Esophagus muscularis mucosa (tissue), 4 donors: ENCODE results near the gene PNPLA3. TPM values are rescaled to one million over a fixed set of nuclear protein-coding genes. Genes with fewer than 3 reads are reported as not detected.

Experiments used
- DNase-seq: peaks from one replicate; pipeline ENCODE4 v3.0.0-alpha.2; 2017; ENCODE audit errors: extremely low spot score
- H3K27ac ChIP-seq, 4 donors: fragments of 200-600 bp; sonication (generic); replicated peaks in 1 of 4; 1 replicate in 3 of 4; 2 replicates in 1 of 4; pipeline ENCODE4 v1.5.1; 2016 to 2019; ENCODE audit warnings: mild to moderate bottlenecking in 1 of 4
- H3K27me3 ChIP-seq, 4 donors: fragments of 200-600 bp; sonication (generic); one replicate each; pipeline versions ENCODE4 v1.5.1 to v1.6.0; 2016 to 2019
- H3K36me3 ChIP-seq, 4 donors: fragments of 200-600 bp; sonication (generic); one replicate each; pipeline ENCODE4 v1.5.1; 2016 to 2019
- H3K4me1 ChIP-seq, 4 donors: fragments of 200-600 bp; sonication (generic); one replicate each; pipeline ENCODE4 v1.5.1; 2016 to 2019
- H3K4me3 ChIP-seq, 4 donors: fragments of 200-600 bp; sonication (generic); 1 replicate in 2 of 4; 2 replicates in 2 of 4; pipeline ENCODE4 v1.5.1; 2016 to 2019; ENCODE audit warnings: mild to moderate bottlenecking in 4 of 4, moderate library complexity in 1 of 4
- H3K9me3 ChIP-seq, 4 donors: fragments of 200-600 bp; sonication (generic); 1 replicate in 3 of 4; 2 replicates in 1 of 4; pipeline ENCODE4 v1.5.1; 2016 to 2019
- CTCF ChIP-seq, 3 experiments: fragments of 200-600 bp in 2 of 3; fragments of 450-650 bp in 1 of 3; sonication (generic) in 2 of 3; IDR thresholded peaks; one replicate each; pipeline ENCODE4 v1.5.1; 2017 to 2019; ENCODE audit warnings: antibody characterized with exemption in 3 of 3, mild to moderate bottlenecking in 2 of 3, moderate library complexity in 1 of 3
- EP300 ChIP-seq: sonication (generic); formaldehyde crosslinking; IDR thresholded peaks from one replicate; pipeline ENCODE4 v1.6.1; 2017; ENCODE audit warnings: antibody characterized with exemption
- POLR2A ChIP-seq: fragments of 450-650 bp; IDR thresholded peaks from one replicate; pipeline ENCODE4 v1.6.1; 2017; ENCODE audit warnings: antibody characterized with exemption, moderate library complexity, mild to moderate bottlenecking, low read depth
- POLR2AphosphoS5 ChIP-seq, 2 donors: sonication (generic); formaldehyde crosslinking; IDR thresholded peaks; one replicate each; pipeline ENCODE4 v1.6.1; 2017; ENCODE audit warnings: antibody characterized with exemption in 2 of 2
- WGBS: methylation state at CpG from one replicate; pipeline ENCODE4 v1.1.5; 2018; 5-methylcytosine and 5-hydroxymethylcytosine counted together
- intact Hi-C: fragments of 100-400 bp; cut with DNase I; formaldehyde crosslinking; loops from one replicate; pipeline ENCODE4 v1.15.1; 2023
- total RNA-seq, 4 donors: library from RNA; depleted of rRNA; stranded (reverse); fragments of >200 nt; gene quantifications; one replicate each; pipeline versions ENCODE4 v1.1.0 to v1.2.1, GENCODE V29; 2016

PNPLA3 gene
- total RNA-seq, 4 donors from 2014 or later, result 0.39 TPM; not detected in 3

- H3K27me3 ChIP-seq, result no peaks in the 10 kb centered on the region
- H3K4me3 ChIP-seq, result no peak overlapping the region
- no peaks in the 10 kb centered on the region for H3K9me3 ChIP-seq
- TF ChIP-seq EP300 (no peak), POLR2AphosphoS5 (IDR thresholded peaks at IDR 0.05) (no peak), POLR2A (no peak), CTCF (IDR thresholded peaks at IDR 0.05) (no peak)
- peaks cover 0 to 18% (median 2%) of the 10 kb centered on the region in 4 donors for H3K4me1 ChIP-seq
- peaks cover 63 to 89% (median 84%) of the 10 kb centered on the region in 4 donors for H3K36me3 ChIP-seq
- H3K27ac ChIP-seq, result no peak overlapping the region
- no peak for DNase-seq
- intact Hi-C loops, result loop anchor here (10.0 kb wide), 2 partner anchors 163 to 343 kb away; no protein-coding TSS in a partner anchor
- WGBS, result 90% methylated on average over 11 of the region's 11 CpGs
Measured at GRCh38 chr22:43991316-43992020, 67.9 kb downstream of the PNPLA3 start.

- intact Hi-C loops, result loop anchor here (10.0 kb wide), 2 partner anchors 162 to 342 kb away; no protein-coding TSS in a partner anchor
- TF ChIP-seq EP300 (no peak), POLR2A (no peak)
- Histone ChIP-seq H3K4me3 (no peak overlapping the region), H3K4me1 (peaks cover 0 to 18% (median 2%) of the 10 kb centered on the region in 4 donors), H3K36me3 (peaks cover 69 to 90% (median 83%) of the 10 kb centered on the region in 4 donors), H3K9me3 (no peaks in the 10 kb centered on the region), H3K27ac (no peak overlapping the region), H3K27me3 (no peaks in the 10 kb centered on the region)
- no peak for DNase-seq
- WGBS, result 80% methylated on average over 14 of the region's 16 CpGs
Measured at GRCh38 chr22:43992331-43992821, 68.8 kb downstream of the PNPLA3 start.

GRCh38 chr22:43993072-43993760 is 69.6 kb downstream of the PNPLA3 start:
- H3K4me3 ChIP-seq, result no peak overlapping the region
- H3K9me3 ChIP-seq, result no peaks in the 10 kb centered on the region
- H3K27ac ChIP-seq, result no peak overlapping the region
- intact Hi-C loops, result loop anchor here (1.0 to 10.0 kb wide), 3 partner anchors 162 to 633 kb away; no protein-coding TSS in a partner anchor
- peaks cover 64 to 94% (median 84%) of the 10 kb centered on the region in 4 donors for H3K36me3 ChIP-seq
- DNase-seq, result no peak
- H3K27me3 ChIP-seq, result no peaks in the 10 kb centered on the region
- H3K4me1 ChIP-seq, result peaks cover 0 to 18% (median 2%) of the 10 kb centered on the region in 4 donors
- WGBS, result 22% methylated on average over 17 of the region's 20 CpGs
- TF ChIP-seq POLR2AphosphoS5 (IDR thresholded peaks at IDR 0.05) (peak in 1 of 2 donors; percentile 44), EP300 (no peak), POLR2A (no peak), CTCF (IDR thresholded peaks at IDR 0.05) (peak; percentile 92 to 97 (median 93))

GRCh38 chr22:43994006-43994405 is 70.4 kb downstream of the PNPLA3 start:
- H3K4me1 ChIP-seq, result peaks cover 0 to 18% (median 2%) of the 10 kb centered on the region in 4 donors
- H3K4me3 ChIP-seq, result no peak overlapping the region
- DNase-seq, result no peak
- H3K27ac ChIP-seq, result no peak overlapping the region
- no peaks in the 10 kb centered on the region for H3K9me3 ChIP-seq
- intact Hi-C loops, result loop anchor here (2.0 to 10.0 kb wide), 3 partner anchors 87 to 341 kb away; no protein-coding TSS in a partner anchor
- H3K27me3 ChIP-seq, result no peaks in the 10 kb centered on the region
- 89% methylated on average over 1 of the region's 11 CpGs for WGBS
- TF ChIP-seq EP300, result no peak
- no peak for TF ChIP-seq POLR2AphosphoS5 (IDR thresholded peaks at IDR 0.05)
- no peak for TF ChIP-seq POLR2A
- TF ChIP-seq CTCF (IDR thresholded peaks at IDR 0.05), result no peak
- H3K36me3 ChIP-seq, result peaks cover 65 to 94% (median 81%) of the 10 kb centered on the region in 4 donors

- intact Hi-C loops, result loop anchor here (2.0 to 10.0 kb wide), 3 partner anchors 86 to 340 kb away; no protein-coding TSS in a partner anchor
- Histone ChIP-seq H3K9me3 (no peaks in the 10 kb centered on the region), H3K4me3 (no peak overlapping the region), H3K36me3 (peaks cover 61 to 91% (median 79%) of the 10 kb centered on the region in 4 donors), H3K27me3 (no peaks in the 10 kb centered on the region), H3K4me1 (peaks cover 0 to 18% (median 2%) of the 10 kb centered on the region in 4 donors), H3K27ac (no peak overlapping the region)
- TF ChIP-seq EP300, result no peak
- no peak for TF ChIP-seq CTCF (IDR thresholded peaks at IDR 0.05)
- no peak for TF ChIP-seq POLR2AphosphoS5 (IDR thresholded peaks at IDR 0.05)
- no peak for TF ChIP-seq POLR2A
- no peak for DNase-seq
- WGBS, result 75% methylated on average over 5 of the region's 9 CpGs
Measured at GRCh38 chr22:43994416-43994815, 70.8 kb downstream of the PNPLA3 start.
